ELR (cell line): Measurements from ENCODE around the gene MED13L.

Source experiments
- DNase-seq: peaks from one replicate; pipeline ENCODE4 v3.0.0-alpha.2; 2015; ENCODE audit warnings: low read depth

Gene MED13L

DNA sequence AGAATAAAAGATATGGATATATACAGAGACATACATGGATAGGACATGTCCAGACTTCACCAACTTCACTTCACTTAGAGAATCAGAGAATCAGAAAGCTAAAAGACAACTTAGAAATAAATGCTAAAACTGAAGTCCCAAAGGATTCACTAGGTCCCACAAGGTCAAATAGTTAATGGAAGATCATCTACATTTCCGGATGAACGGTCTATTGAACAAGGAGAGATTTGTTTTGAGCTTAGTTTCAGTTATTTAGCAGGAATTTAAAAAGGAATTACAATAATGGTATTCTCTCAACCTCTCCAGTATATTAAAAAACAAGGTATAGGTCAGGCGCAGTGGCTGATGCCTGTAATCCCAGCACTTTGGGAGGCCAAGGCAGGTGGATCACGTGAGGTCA, 187.0 kb downstream of the MED13L start:
- no peak for DNase-seq

DNA sequence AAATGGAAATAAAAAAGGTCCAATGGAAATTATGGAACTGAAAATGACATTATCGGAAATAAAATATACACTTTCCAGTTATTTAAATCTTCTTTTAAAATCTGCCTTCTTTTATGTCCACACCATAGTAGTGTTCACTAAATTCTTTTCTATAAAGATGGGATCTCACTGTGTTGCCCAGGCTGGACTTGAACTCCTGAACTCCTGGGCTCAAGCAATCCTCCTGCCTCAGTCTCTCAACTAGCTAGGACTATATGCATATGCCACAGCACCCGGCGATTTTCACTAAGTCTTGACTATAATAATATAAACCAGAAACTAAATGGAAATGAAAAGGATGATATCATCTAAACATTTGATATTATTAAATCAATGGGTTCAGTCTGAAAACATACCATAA, 188.4 kb downstream of the MED13L start:
- no peak for DNase-seq

- no peak for DNase-seq
These were observed 189.5 kb downstream of the MED13L start for GRCh38 chr12:116087962-116088361.

- no peak for DNase-seq
These were observed 190.1 kb downstream of the MED13L start for GRCh38 chr12:116087399-116087798.

- DNase-seq, result no peak
These were observed 197.1 kb downstream of the MED13L start for GRCh38 chr12:116080415-116080814.

DNA sequence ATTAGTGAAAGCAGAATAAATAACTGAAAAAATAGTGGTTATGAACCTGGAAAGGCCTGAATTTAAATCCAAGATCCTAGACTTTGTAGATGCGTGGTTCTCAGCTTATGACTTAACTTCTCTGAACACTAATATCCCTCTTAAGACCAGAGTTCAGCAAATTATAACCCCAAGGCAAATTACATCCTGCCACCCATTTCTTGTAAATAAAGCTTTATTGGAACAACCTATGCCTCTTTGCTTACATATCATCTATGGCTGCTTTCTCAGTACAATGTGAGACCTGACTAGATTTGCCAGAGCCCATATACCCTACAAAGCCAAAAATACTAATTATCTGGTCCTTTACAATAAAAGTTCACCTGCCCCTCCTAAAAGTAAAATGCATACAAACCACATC, 199.1 kb downstream of the MED13L start:
- no peak for DNase-seq

GRCh38 chr12:116077431-116077830, 200.1 kb downstream of the MED13L start:
- DNase-seq, result no peak

- DNase-seq, result no peak
These were observed 201.1 kb downstream of the MED13L start for GRCh38 chr12:116076399-116076798.

- DNase-seq, result no peak
These were observed 202.8 kb downstream of the MED13L start for GRCh38 chr12:116074686-116075085.

GRCh38 chr12:116071555-116072230, 205.8 kb downstream of the MED13L start:
- no peak for DNase-seq

DNA sequence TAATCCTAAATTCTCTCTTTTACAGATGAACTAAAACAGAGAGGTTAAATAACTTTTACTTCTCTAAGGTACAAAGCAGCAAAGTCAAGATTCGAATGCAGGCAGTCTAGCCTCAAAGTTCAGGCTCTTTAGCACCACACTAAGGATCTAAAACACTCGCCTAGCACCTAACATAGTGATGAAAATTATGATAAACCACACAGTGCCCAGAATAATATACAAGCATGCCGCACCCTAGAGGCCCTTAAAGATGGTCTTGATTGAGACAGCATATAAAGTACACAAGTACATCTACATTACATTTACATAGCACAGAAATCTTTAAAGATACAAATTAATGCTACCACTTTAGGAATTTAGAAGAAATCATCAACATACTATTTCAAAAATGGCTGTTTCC, 207.0 kb downstream of the MED13L start:
- no peak for DNase-seq

- DNase-seq, result no peak
These were observed 207.6 kb downstream of the MED13L start for GRCh38 chr12:116069943-116070342.

DNA sequence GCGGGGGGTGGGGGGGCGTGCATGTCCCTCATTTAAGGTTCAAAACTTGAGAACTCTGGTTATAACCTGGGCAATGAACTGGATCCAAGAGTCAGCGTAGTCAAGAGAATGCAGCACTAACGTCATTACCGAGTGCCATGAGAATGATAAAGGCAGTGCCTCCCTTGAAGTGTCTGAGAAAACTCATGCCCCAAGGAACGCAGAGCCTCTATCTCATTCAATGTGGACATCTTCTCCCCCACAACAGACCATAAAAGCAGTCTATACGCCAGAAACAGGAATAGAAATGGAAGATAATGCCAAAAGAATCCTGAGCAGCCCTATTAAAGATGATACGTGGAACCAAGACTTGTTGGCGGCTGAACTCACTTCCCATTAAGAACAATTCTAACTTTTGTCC, 208.6 kb downstream of the MED13L start:
- DNase-seq, result no peak

- DNase-seq, result no peak
These were observed 209.1 kb downstream of the MED13L start for GRCh38 chr12:116068371-116068770.

- peak; percentile 16 for DNase-seq
These were observed 209.6 kb downstream of the MED13L start for GRCh38 chr12:116067892-116068291.

GRCh38 chr12:116066381-116067230, 210.9 kb downstream of the MED13L start:
- DNase-seq, result peak; percentile 64

GRCh38 chr12:116065606-116066005, 211.9 kb downstream of the MED13L start:
- no peak for DNase-seq

GRCh38 chr12:116064493-116064892, 213.0 kb downstream of the MED13L start:
- DNase-seq, result no peak

GRCh38 chr12:116062698-116063097, 214.8 kb downstream of the MED13L start:
- DNase-seq, result no peak

DNA sequence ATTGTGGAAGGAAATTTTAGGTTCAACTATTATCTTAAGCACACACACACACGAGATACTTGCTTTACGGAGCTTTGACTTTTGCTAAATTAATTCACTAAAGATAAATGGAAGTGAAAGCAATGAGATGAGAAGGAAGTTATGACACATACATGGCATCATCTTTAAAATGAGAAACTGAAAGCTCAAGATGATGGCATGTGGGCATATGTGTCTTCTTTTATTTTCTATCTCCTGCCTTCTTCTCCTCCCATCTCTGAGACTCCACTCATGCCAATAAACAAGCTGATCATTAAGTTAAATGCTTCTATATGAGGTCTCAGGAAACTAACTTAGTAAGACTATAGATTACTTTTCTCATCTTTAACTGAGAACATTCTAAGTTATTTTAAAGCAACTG, 216.7 kb downstream of the MED13L start:
- DNase-seq, result peak; percentile 44

GRCh38 chr12:116059904-116060303, 217.6 kb downstream of the MED13L start:
- no peak for DNase-seq

GRCh38 chr12:116058574-116058973, 218.9 kb downstream of the MED13L start:
- no peak for DNase-seq

DNA sequence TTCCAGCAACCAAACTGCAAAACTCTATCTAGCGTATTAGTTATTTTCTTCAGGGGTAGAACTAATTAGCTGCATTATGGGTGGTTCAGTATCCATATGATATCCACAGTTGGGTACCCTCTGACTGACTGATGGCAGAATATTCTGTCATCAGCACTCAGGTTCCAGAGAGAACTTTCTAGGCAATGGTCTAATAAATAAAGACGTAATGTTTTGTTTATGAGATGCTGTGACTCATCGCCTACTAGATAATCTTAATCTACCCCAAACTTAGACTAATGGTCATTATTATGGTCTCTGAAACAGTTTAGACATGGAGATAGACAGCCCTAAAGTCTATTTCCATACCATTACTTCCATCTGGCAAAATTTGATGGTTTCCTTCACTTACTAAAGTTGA, 220.1 kb downstream of the MED13L start:
- DNase-seq, result peak; percentile 45
